Measurements from ENCODE around the gene MRPS15. TPM values are rescaled to one million over a fixed set of nuclear protein-coding genes. Genes with fewer than 3 reads are reported as not detected.

MRPS15 gene
- total RNA-seq, 1 donor from 2014 or later = 55.5 TPM

DNA sequence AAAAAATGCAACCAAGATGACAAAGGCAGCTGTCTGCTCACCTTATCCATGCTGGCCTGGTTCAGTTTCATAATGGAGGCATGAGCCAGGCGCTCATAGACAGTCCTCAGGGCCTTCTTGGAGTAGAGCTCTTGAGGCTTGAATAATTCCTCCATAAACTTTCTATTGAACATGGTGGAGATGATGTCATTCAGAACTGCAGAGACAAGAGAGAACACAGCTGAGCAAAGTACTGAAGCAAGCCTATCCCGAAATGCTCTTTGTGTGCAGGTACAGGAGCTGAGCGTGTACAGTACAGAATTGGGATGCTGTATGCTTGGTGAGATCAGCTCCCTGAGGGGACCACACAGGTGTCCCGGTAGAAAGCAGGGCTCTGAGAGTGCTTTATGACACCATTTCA, 25.5 kb downstream of the MRPS15 start:
- Mint-ChIP-seq H3K27me3 (ENCODE audit: low read depth) (no peaks in the 10 kb centered on the region), H3K4me1 (peaks cover 36% of the 10 kb centered on the region), H3K36me3 (peaks cover 2% of the 10 kb centered on the region), H3K27ac (peak overlapping the region; percentile 69), H3K4me3 (no peak overlapping the region), H3K9me3 (no peaks in the 10 kb centered on the region)
- TF ChIP-seq, protein P1, sequence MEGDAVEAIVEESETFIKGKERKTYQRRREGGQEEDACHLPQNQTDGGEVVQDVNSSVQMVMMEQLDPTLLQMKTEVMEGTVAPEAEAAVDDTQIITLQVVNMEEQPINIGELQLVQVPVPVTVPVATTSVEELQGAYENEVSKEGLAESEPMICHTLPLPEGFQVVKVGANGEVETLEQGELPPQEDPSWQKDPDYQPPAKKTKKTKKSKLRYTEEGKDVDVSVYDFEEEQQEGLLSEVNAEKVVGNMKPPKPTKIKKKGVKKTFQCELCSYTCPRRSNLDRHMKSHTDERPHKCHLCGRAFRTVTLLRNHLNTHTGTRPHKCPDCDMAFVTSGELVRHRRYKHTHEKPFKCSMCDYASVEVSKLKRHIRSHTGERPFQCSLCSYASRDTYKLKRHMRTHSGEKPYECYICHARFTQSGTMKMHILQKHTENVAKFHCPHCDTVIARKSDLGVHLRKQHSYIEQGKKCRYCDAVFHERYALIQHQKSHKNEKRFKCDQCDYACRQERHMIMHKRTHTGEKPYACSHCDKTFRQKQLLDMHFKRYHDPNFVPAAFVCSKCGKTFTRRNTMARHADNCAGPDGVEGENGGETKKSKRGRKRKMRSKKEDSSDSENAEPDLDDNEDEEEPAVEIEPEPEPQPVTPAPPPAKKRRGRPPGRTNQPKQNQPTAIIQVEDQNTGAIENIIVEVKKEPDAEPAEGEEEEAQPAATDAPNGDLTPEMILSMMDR (IDR thresholded peaks at IDR 0.05; ENCODE audit: unreplicated experiment) = no peak
- DNase-seq (ENCODE audit: low spot score in 2 of 2, unreplicated experiment in 2 of 2) = no peak

DNA sequence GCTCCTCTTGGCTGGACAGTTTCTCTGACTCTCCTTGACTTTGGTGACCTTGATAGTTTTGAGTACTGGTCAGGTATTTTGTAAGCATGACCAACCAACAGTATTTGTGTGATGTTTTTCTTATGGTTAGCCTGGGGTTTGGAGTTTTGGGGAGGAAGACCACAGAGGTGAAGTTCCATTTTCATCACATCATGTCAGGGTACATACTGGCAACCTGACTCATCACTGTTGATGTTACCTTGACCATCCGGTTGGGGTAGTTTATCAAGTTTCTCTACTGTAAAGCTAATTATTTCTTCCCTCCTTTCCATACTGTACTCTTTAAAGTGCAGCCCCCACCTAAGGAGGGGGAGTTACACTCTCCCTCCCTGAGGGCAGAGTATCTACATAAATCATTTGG, 27.4 kb downstream of the MRPS15 start:
- H3K27me3 Mint-ChIP-seq (ENCODE audit: low read depth) = no peaks in the 10 kb centered on the region
- H3K4me1 Mint-ChIP-seq = peaks cover 41% of the 10 kb centered on the region
- no peak for DNase-seq (ENCODE audit: low spot score in 2 of 2, unreplicated experiment in 2 of 2)
- H3K4me3 Mint-ChIP-seq = no peak overlapping the region
- H3K27ac Mint-ChIP-seq = peak overlapping the region; percentile 98
- H3K36me3 Mint-ChIP-seq = peaks cover 2% of the 10 kb centered on the region
- H3K9me3 Mint-ChIP-seq = no peaks in the 10 kb centered on the region
- TF ChIP-seq, protein P1 (IDR thresholded peaks at IDR 0.05; ENCODE audit: unreplicated experiment) = no peak

DNA sequence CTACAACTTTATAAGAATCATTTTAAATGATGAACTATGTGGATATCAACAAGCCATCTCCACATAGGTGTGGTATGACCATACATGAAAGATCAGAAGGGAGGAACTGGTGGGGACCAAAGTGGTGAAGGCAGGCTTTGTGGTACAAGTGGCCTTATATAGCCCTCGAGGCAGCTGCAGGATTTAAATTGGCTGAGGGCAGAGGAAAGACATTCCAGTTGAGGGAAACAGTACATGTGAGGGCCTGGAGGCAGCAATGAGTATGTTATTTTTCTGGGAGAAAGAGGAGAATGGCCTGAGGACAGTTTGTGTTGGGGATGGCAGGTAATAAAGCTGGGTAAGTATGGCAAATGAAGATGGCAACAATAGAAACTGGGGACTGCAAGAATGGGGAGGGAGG, 31.1 kb downstream of the MRPS15 start:
- Mint-ChIP-seq H3K36me3 (peaks cover 9% of the 10 kb centered on the region), H3K4me1 (peaks cover 18% of the 10 kb centered on the region), H3K9me3 (no peaks in the 10 kb centered on the region), H3K4me3 (no peak overlapping the region), H3K27ac (peak overlapping the region; percentile 4), H3K27me3 (ENCODE audit: low read depth) (no peaks in the 10 kb centered on the region)
- DNase-seq (ENCODE audit: low spot score in 2 of 2, unreplicated experiment in 2 of 2) = no peak
- TF ChIP-seq, protein P1 (IDR thresholded peaks at IDR 0.05; ENCODE audit: unreplicated experiment) = no peak

DNA sequence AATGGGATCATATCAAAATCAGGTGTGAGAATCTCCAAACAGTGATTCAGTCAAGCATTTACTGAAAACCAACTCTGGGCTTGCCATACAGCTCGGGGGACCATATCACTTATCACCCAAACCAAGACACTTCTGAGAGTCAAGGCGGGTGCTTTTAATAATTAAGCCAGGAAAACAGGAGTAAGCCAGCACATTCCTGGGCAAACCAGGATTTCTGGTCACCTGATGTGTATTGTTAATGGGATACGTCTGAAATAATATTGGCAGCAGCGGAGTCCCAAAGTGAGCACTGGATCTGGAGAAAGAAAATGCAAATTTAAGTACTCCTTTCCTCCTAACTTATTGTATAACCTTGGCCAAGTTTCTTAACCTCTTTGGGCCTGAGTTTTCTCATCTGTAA, 31.6 kb downstream of the MRPS15 start:
- peaks cover 9% of the 10 kb centered on the region for H3K36me3 Mint-ChIP-seq
- no peaks in the 10 kb centered on the region for H3K9me3 Mint-ChIP-seq
- H3K4me3 Mint-ChIP-seq = no peak overlapping the region

DNA sequence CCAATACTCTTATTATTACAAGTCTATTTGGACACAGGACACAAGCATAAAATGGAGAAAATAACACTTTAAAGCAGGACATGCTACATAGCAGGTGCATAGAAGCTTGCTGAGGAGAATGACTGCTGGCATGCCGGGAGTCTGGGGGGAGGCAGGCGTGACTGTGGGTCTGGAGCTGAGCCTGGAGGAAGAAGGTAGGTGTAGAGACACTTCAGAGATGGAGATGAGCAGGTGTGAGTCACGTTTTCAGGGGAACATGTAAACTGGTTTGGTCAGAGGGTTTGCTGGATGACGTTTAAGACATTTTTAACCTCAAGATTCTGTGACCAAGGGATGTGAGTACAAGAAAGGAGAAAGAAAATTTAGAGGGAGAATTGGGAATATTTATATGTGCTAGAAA, 38.4 kb downstream of the MRPS15 start:
- Mint-ChIP-seq H3K36me3 (peaks cover 10% of the 10 kb centered on the region), H3K4me3 (no peak overlapping the region), H3K9me3 (no peaks in the 10 kb centered on the region), H3K4me1 (peaks cover 2% of the 10 kb centered on the region), H3K27ac (no peak overlapping the region), H3K27me3 (ENCODE audit: low read depth) (no peaks in the 10 kb centered on the region)
- DNase-seq (ENCODE audit: low spot score in 2 of 2, unreplicated experiment in 2 of 2) = no peak
- TF ChIP-seq, protein P1 (IDR thresholded peaks at IDR 0.05; ENCODE audit: unreplicated experiment) = no peak

More for the DNA sequence above, 31.6 kb downstream of the MRPS15 start:
- Mint-ChIP-seq H3K27ac (no peak overlapping the region), H3K27me3 (ENCODE audit: low read depth) (no peaks in the 10 kb centered on the region), H3K4me1 (peaks cover 18% of the 10 kb centered on the region)
- TF ChIP-seq, protein P1 (IDR thresholded peaks at IDR 0.05; ENCODE audit: unreplicated experiment) = no peak
- no peak for DNase-seq (ENCODE audit: low spot score in 2 of 2, unreplicated experiment in 2 of 2)

DNA sequence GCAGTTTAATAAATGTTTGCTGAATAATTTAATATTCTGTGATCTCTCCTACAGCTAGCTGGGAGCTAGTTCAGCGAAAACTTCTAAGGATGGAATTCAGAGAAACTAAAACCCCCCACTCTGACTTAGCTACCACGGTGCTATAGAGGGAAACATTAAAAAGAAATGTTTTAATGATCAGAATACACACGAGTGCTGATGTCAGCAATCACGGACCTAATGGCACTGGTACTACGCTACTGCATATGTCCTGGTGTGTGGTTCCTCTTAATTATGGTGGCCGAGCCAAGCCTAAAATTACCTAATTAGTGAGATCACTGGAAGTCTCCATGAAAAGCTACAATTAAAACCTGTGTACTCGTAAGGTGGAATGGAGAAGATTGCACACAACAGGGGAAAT, 42.5 kb downstream of the MRPS15 start:
- no peak overlapping the region for H3K27ac Mint-ChIP-seq
- no peak overlapping the region for H3K4me3 Mint-ChIP-seq
- no peak for DNase-seq (ENCODE audit: low spot score in 2 of 2, unreplicated experiment in 2 of 2)
- no peaks in the 10 kb centered on the region for H3K9me3 Mint-ChIP-seq
- TF ChIP-seq, protein P1 (IDR thresholded peaks at IDR 0.05; ENCODE audit: unreplicated experiment) = no peak
- peaks cover 8% of the 10 kb centered on the region for H3K4me1 Mint-ChIP-seq
- no peaks in the 10 kb centered on the region for H3K27me3 Mint-ChIP-seq (ENCODE audit: low read depth)
- peaks cover 14% of the 10 kb centered on the region for H3K36me3 Mint-ChIP-seq

Data from mesothelial cell of epicardium (in vitro differentiated cells).